Measurements from ENCODE around the gene LCNL1. TPM values are rescaled to one million over a fixed set of nuclear protein-coding genes. Genes with fewer than 3 reads are reported as not detected.

Gene LCNL1
- total RNA-seq, 2 experiments from 2014 or later: 0.10 TPM; not detected in 1

- ChIA-PET CTCF (interaction anchor here (0.6 to 6.4 kb wide), 11 partner anchors 29 to 123 kb away, joined by 3 to 46 read pairs (median 4); partner anchors contain the start of genes ABCA2, AJM1, PAXX and PTGDS), POLR2A (no interaction called here)
Observed at GRCh38 chr9:136945333-136946227, 37.2 kb upstream of the LCNL1 start.

GRCh38 chr9:136946228-136947027 lies 36.4 kb upstream of the LCNL1 start:
- ChIA-PET CTCF (interaction anchor here (1.1 to 6.4 kb wide), 6 partner anchors 29 to 89 kb away, joined by 4 to 46 read pairs (median 5); partner anchors contain the start of genes ABCA2 and PAXX), POLR2A (no interaction called here)

- ChIA-PET POLR2A (interaction anchor here (1.1 kb wide), 1 partner anchor 49 kb away, joined by 4 read pairs; the partner anchor contains the start of gene CLIC3), CTCF (interaction anchor here (0.9 to 6.4 kb wide), 16 partner anchors 9 to 100 kb away, joined by 3 to 46 read pairs (median 3); partner anchors contain the start of genes ABCA2, CLIC3, FUT7 and PAXX)
Observed at GRCh38 chr9:136947028-136947891, 35.5 kb upstream of the LCNL1 start.

GRCh38 chr9:136947955-136948510 lies 34.8 kb upstream of the LCNL1 start:
- CTCF ChIA-PET: interaction anchor here (0.6 to 6.4 kb wide), 19 partner anchors 10 to 180 kb away, joined by 3 to 46 read pairs (median 3); partner anchors contain the start of genes ABCA2, CLIC3, FUT7 and PAXX
- POLR2A ChIA-PET: interaction anchor here (1.1 kb wide), 1 partner anchor 48 kb away, joined by 4 read pairs; the partner anchor contains the start of gene CLIC3

GRCh38 chr9:136949239-136949816 lies 33.5 kb upstream of the LCNL1 start:
- POLR2A ChIA-PET: interaction anchor here (0.6 kb wide), 1 partner anchor 1007 kb away, joined by 4 read pairs; no protein-coding TSS in a partner anchor
- CTCF ChIA-PET: interaction anchor here (2.0 to 6.4 kb wide), 2 partner anchors 80 to 86 kb away, joined by 26 to 46 read pairs; partner anchors contain the start of gene ABCA2

- CTCF ChIA-PET: no interaction called here
- POLR2A ChIA-PET: interaction anchor here (0.6 kb wide), 1 partner anchor 1008 kb away, joined by 4 read pairs; no protein-coding TSS in a partner anchor
Observed at GRCh38 chr9:136949817-136950655, 32.8 kb upstream of the LCNL1 start.

- ChIA-PET CTCF (interaction anchor here (0.9 kb wide), 1 partner anchor 80 kb away, joined by 4 read pairs; no protein-coding TSS in a partner anchor), POLR2A (no interaction called here)
Observed at GRCh38 chr9:136950656-136951276, 32.0 kb upstream of the LCNL1 start.

- POLR2A ChIA-PET: no interaction called here
- CTCF ChIA-PET: interaction anchor here (0.6 to 0.9 kb wide), 2 partner anchors 79 to 364 kb away, joined by 3 to 4 read pairs; no protein-coding TSS in a partner anchor
Observed at GRCh38 chr9:136951541-136952320, 31.1 kb upstream of the LCNL1 start, which contains the start of gene LCN12. LCN12 (plus strand) TSS chr9:136952273; CDS start chr9:136952328, 55 bp downstream.

GRCh38 chr9:136952321-136952850 lies 30.4 kb upstream of the LCNL1 start:
- ChIA-PET CTCF (interaction anchor here (0.6 to 0.9 kb wide), 2 partner anchors 133 to 364 kb away, joined by 3 to 4 read pairs; no protein-coding TSS in a partner anchor), POLR2A (interaction anchor here (0.6 kb wide), 1 partner anchor 118 kb away, joined by 3 read pairs; the partner anchor contains the start of gene SAPCD2)

GRCh38 chr9:136952876-136953770 lies 29.7 kb upstream of the LCNL1 start:
- ChIA-PET POLR2A (interaction anchor here (0.6 to 1.7 kb wide), 2 partner anchors 18 to 117 kb away, joined by 3 to 5 read pairs; partner anchors contain the start of gene SAPCD2), CTCF (interaction anchor here (0.9 kb wide), 1 partner anchor 132 kb away, joined by 4 read pairs; no protein-coding TSS in a partner anchor)

GRCh38 chr9:136953771-136954269 lies 29.0 kb upstream of the LCNL1 start:
- ChIA-PET CTCF (interaction anchor here (0.9 kb wide), 1 partner anchor 21 kb away, joined by 3 read pairs; no protein-coding TSS in a partner anchor), POLR2A (interaction anchor here (1.7 kb wide), 1 partner anchor 17 kb away, joined by 5 read pairs; no protein-coding TSS in a partner anchor)

- CTCF ChIA-PET: interaction anchor here (0.9 to 1.2 kb wide), 3 partner anchors 21 to 81 kb away, joined by 3 to 4 read pairs (median 3); no protein-coding TSS in a partner anchor
- POLR2A ChIA-PET: interaction anchor here (1.7 kb wide), 1 partner anchor 16 kb away, joined by 5 read pairs; no protein-coding TSS in a partner anchor
Observed at GRCh38 chr9:136954270-136955083, 28.3 kb upstream of the LCNL1 start.

Measured in activated CD8-positive, alpha-beta memory T cell treated with anti-CD3 and anti-CD28 coated beads for 36 hours (primary cell).